ENCODE measurements around the gene TRIM7. TPM values are rescaled to one million over a fixed set of nuclear protein-coding genes. Genes with fewer than 3 reads are reported as not detected.
"Not testable (repeated sequence)": the region's sequence is repeated elsewhere in the genome, so short reads cannot be mapped to it uniquely, and the experiment has no call there.

Gene TRIM7
- total RNA-seq, 4 donors from 2014 or later: 0.88 to 2.6 (median 2.2) TPM

GRCh38 chr5:181149806-181150733, 54.9 kb downstream of the TRIM7 start:
- TF ChIP-seq POLR2A (IDR thresholded peaks at IDR 0.05) (no peak), CTCF (IDR thresholded peaks at IDR 0.05) (no peak)
- Histone ChIP-seq H3K4me1 (no peaks in the 10 kb centered on the region), H3K27ac (no peak overlapping the region), H3K27me3 (no peaks in the 10 kb centered on the region), H3K36me3 (no peaks in the 10 kb centered on the region), H3K4me3 (no peak overlapping the region), H3K9me3 (no peaks in the 10 kb centered on the region)
- DNase-seq: no peak

GRCh38 chr5:181149355-181149754, 55.6 kb downstream of the TRIM7 start:
- H3K4me1 ChIP-seq: no peaks in the 10 kb centered on the region
- H3K36me3 ChIP-seq: no peaks in the 10 kb centered on the region
- H3K27me3 ChIP-seq: no peaks in the 10 kb centered on the region
- no peak overlapping the region for H3K4me3 ChIP-seq
- H3K27ac ChIP-seq: no peak overlapping the region
- no peaks in the 10 kb centered on the region for H3K9me3 ChIP-seq
- TF ChIP-seq POLR2A (IDR thresholded peaks at IDR 0.05): no peak
- no peak for TF ChIP-seq CTCF (IDR thresholded peaks at IDR 0.05)
- DNase-seq: no peak

- H3K4me3 ChIP-seq, H3K36me3 ChIP-seq, H3K9me3 ChIP-seq, DNase-seq, H3K4me1 ChIP-seq, H3K27ac ChIP-seq, H3K27me3 ChIP-seq: not testable (repeated sequence)
Observed at GRCh38 chr5:181146927-181147636, 57.9 kb downstream of the TRIM7 start, which contains the start of gene OR2V2. Gene OR2V2 (plus strand): TSS chr5:181147586. CDS start chr5:181154943, 7,357 bp downstream.

GRCh38 chr5:181145133-181145532, 59.9 kb downstream of the TRIM7 start:
- Histone ChIP-seq H3K4me3 (no peak overlapping the region), H3K9me3 (no peaks in the 10 kb centered on the region), H3K27me3 (no peaks in the 10 kb centered on the region), H3K36me3 (no peaks in the 10 kb centered on the region), H3K27ac (no peak overlapping the region), H3K4me1 (no peaks in the 10 kb centered on the region)
- no peak for DNase-seq
- no peak for TF ChIP-seq POLR2A (IDR thresholded peaks at IDR 0.05)
- TF ChIP-seq CTCF (IDR thresholded peaks at IDR 0.05): no peak

Small RNA genes within 50 kb of the gene (small RNA-seq; reads per million reads assigned to genes)
- 0 reads per million in 2 donors for gene MIR4638
- 0 reads per million in 2 donors for gene SNORD95
- gene SNORD96A: 0 reads per million in 2 donors

Other genes starting within 250 kb of the TRIM7 start
- gene BTNL3, start 216.3 kb downstream of the TRIM7 start, total RNA-seq: 100 to 1,000 TPM in 2 of 4 donors, 10 to 100 TPM in 1, 1 to 10 TPM in 1; 7.4 to 214 (median 110) TPM
- gene BTNL9, start 164.9 kb downstream of the TRIM7 start, total RNA-seq: 10 to 100 TPM in 1 of 4 donors, 1 to 10 TPM in 3; 5.3 to 48.7 (median 8.7) TPM
- gene OR2V1, start 74.0 kb downstream of the TRIM7 start, total RNA-seq: not detected
- gene OR2V2, start 57.6 kb downstream of the TRIM7 start, total RNA-seq: not detected
- 10 to 100 TPM; 13.7 to 31.4 (median 21.8) TPM for gene TRIM41, start 18.1 kb upstream of the TRIM7 start, total RNA-seq
- 1,000 to 10,000 TPM; 1,067 to 1,931 (median 1,321) TPM for gene RACK1, start 38.7 kb upstream of the TRIM7 start, total RNA-seq
- 10 to 100 TPM; 15.6 to 23.1 (median 20.3) TPM for gene TRIM52, start 55.9 kb upstream of the TRIM7 start, total RNA-seq
- not detected for gene OR4F3, start 162.1 kb upstream of the TRIM7 start, total RNA-seq

All from Peyer's patch (tissue), 4 donors.